ENCODE data around the gene CALU. TPM values are rescaled to one million over a fixed set of nuclear protein-coding genes. Genes with fewer than 3 reads are reported as not detected.

The CALU gene
- total RNA-seq, 8 experiments from 2014 or later: 66.8 to 449 (median 126) TPM

DNA sequence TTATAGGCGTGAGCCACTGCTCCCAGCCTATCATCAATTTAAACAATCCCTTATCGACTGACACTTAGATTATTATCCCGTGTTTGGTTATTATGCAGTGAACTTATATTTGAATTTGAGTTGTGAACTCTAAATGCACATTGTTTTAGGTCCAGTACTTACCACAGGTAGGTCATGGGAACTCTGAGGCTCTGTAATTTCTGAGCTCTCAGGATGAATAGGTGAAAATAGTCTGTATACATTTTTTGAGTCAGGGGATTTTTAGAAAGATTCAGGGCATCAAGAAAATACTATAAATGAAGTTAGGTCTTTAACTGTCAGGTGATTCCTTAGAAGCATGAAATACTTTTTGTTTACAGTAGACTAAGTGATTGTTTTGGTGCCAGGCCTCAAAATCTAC lies 61.4 kb downstream of the CALU start:
- in situ Hi-C loops (cut with MboI; ENCODE audit: low pct_unique_long_range_greater_than_20kb in 2 of 9, low sequenced_read_pairs in 9 of 9, unreplicated experiment in 9 of 9): no loop called here
- Histone ChIP-seq H3K4me1 (replicated peaks in 1 of 2) (peaks cover 4 to 6% of the 10 kb centered on the region in 2 donors), H3K27ac (no peak overlapping the region), H3K4me3 (no peak overlapping the region)
- 67 to 100% (median 94%) methylated on average over 1 to 3 of the region's 3 CpGs; no CpG with 5 or more reads in 5 of the 10 experiments for WGBS, 10 experiments
- ATAC-seq (replicated peaks in 6 of 8): no peak

GRCh38 chr7:128801003-128801402 lies 61.8 kb downstream of the CALU start:
- Histone ChIP-seq H3K4me1 (replicated peaks in 1 of 2) (peaks cover 4 to 6% of the 10 kb centered on the region in 2 donors), H3K4me3 (no peak overlapping the region), H3K27ac (no peak overlapping the region)
- WGBS, 10 experiments: 75 to 97% (median 90%) methylated on average over 1 to 9 of the region's 9 CpGs; no CpG with 5 or more reads in 1 of the 10 experiments
- ATAC-seq (replicated peaks in 6 of 8): no peak
- in situ Hi-C loops (cut with MboI; ENCODE audit: low pct_unique_long_range_greater_than_20kb in 2 of 9, low sequenced_read_pairs in 9 of 9, unreplicated experiment in 9 of 9): no loop called here

- peak in 3 of 8 experiments; percentile 53 to 93 (median 57) for ATAC-seq (replicated peaks in 6 of 8)
- 30 to 100% (median 58%) methylated on average over 1 to 2 of the region's 2 CpGs; no CpG with 5 or more reads in 4 of the 10 experiments for WGBS, 10 experiments
- no peak overlapping the region for H3K27ac ChIP-seq
Observed at GRCh38 chr7:128801667-128802418, 62.7 kb downstream of the CALU start.

GRCh38 chr7:128804484-128804883 lies 65.3 kb downstream of the CALU start:
- Histone ChIP-seq H3K4me3 (no peak overlapping the region), H3K4me1 (replicated peaks in 1 of 2) (peaks cover 4 to 6% of the 10 kb centered on the region in 2 donors), H3K27ac (no peak overlapping the region)
- ATAC-seq (replicated peaks in 6 of 8): no peak
- in situ Hi-C loops (cut with MboI; ENCODE audit: low pct_unique_long_range_greater_than_20kb in 2 of 9, low sequenced_read_pairs in 9 of 9, unreplicated experiment in 9 of 9): no loop called here
- 20 to 100% (median 61%) methylated on average over 1 to 3 of the region's 6 CpGs; no CpG with 5 or more reads in 3 of the 10 experiments for WGBS, 10 experiments

More at GRCh38 chr7:128801667-128802418, 62.7 kb downstream of the CALU start:
- in situ Hi-C loops (cut with MboI; ENCODE audit: low pct_unique_long_range_greater_than_20kb in 2 of 9, low sequenced_read_pairs in 9 of 9, unreplicated experiment in 9 of 9): no loop called here
- peaks cover 4 to 6% of the 10 kb centered on the region in 2 donors for H3K4me1 ChIP-seq (replicated peaks in 1 of 2)
- H3K4me3 ChIP-seq: no peak overlapping the region

GRCh38 chr7:128805225-128805624 lies 66.1 kb downstream of the CALU start:
- in situ Hi-C loops (cut with MboI; ENCODE audit: low pct_unique_long_range_greater_than_20kb in 2 of 9, low sequenced_read_pairs in 9 of 9, unreplicated experiment in 9 of 9): no loop called here
- 80 to 100% (median 96%) methylated on average over 1 to 5 of the region's 5 CpGs; no CpG with 5 or more reads in 3 of the 10 experiments for WGBS, 10 experiments
- Histone ChIP-seq H3K4me3 (no peak overlapping the region), H3K27ac (no peak overlapping the region), H3K4me1 (replicated peaks in 1 of 2) (peaks cover 4 to 6% of the 10 kb centered on the region in 2 donors)
- ATAC-seq (replicated peaks in 6 of 8): no peak

DNA sequence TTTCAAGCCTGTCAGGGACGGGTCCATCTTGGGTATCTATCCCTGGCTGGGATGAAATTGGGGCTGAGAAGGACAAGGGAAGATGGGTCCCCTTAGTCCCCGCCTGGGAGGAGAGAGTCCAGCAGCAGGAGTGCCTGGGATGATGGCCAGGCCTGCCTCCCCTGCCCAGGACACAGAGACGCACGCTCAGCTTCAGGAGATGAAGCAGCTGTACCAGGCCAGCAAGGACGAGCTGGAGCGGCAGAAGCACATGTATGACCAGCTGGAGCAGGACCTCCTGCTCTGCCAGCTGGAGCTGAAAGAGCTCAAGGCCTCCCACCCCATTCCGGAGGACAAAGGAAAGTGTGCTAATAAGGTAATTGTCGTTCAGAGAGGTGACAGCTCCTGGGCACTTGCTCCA lies 68.0 kb downstream of the CALU start:
- WGBS, 10 experiments: 40 to 100% (median 85%) methylated on average over 1 to 6 of the region's 8 CpGs; no CpG with 5 or more reads in 2 of the 10 experiments
- H3K27ac ChIP-seq: no peak overlapping the region
- in situ Hi-C loops (cut with MboI; ENCODE audit: low pct_unique_long_range_greater_than_20kb in 2 of 9, low sequenced_read_pairs in 9 of 9, unreplicated experiment in 9 of 9): no loop called here
- no peak overlapping the region for H3K4me3 ChIP-seq
- ATAC-seq (replicated peaks in 6 of 8): no peak
- H3K4me1 ChIP-seq (replicated peaks in 1 of 2): no peaks in the 10 kb centered on the region

DNA sequence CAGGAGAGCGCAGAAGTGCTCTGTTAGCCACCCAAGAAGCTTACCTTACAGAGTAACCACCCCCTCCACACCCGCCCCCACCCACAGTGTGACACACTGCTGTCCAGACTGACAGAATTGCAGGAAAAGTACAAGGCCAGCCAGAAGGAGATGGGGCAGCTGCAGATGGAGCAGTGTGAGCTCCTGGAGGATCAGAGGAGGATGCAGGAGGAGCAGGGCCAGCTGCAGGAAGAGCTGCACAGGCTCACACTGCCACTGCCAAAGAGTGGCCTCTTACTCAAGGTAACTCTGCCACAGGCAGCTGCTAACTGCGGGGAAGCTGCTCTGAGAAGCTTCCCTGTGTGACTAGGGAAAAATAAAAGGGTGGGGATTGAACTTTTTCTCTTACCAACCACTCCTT lies 70.2 kb downstream of the CALU start:
- WGBS, 10 experiments: 50 to 100% (median 89%) methylated on average over 1 of the region's 3 CpGs; no CpG with 5 or more reads in 5 of the 10 experiments
- Histone ChIP-seq H3K4me1 (replicated peaks in 1 of 2) (no peaks in the 10 kb centered on the region), H3K27ac (no peak overlapping the region), H3K4me3 (no peak overlapping the region)
- peak in 1 of 8 experiments; percentile 28 for ATAC-seq (replicated peaks in 6 of 8)
- in situ Hi-C loops (cut with MboI; ENCODE audit: low pct_unique_long_range_greater_than_20kb in 2 of 9, low sequenced_read_pairs in 9 of 9, unreplicated experiment in 9 of 9): no loop called here

- no peak overlapping the region for H3K27ac ChIP-seq
- H3K4me3 ChIP-seq: no peak overlapping the region
- ATAC-seq (replicated peaks in 6 of 8): no peak
- H3K4me1 ChIP-seq (replicated peaks in 1 of 2): no peaks in the 10 kb centered on the region
- in situ Hi-C loops (cut with MboI; ENCODE audit: low pct_unique_long_range_greater_than_20kb in 2 of 9, low sequenced_read_pairs in 9 of 9, unreplicated experiment in 9 of 9): no loop called here
- 20 to 100% (median 44%) methylated on average over 1 to 2 of the region's 2 CpGs; no CpG with 5 or more reads in 6 of the 10 experiments for WGBS, 10 experiments
Observed at GRCh38 chr7:128810473-128810872, 71.3 kb downstream of the CALU start.

GRCh38 chr7:128810997-128811396 lies 71.8 kb downstream of the CALU start:
- Histone ChIP-seq H3K27ac (no peak overlapping the region), H3K4me1 (replicated peaks in 1 of 2) (no peaks in the 10 kb centered on the region), H3K4me3 (no peak overlapping the region)
- in situ Hi-C loops (cut with MboI; ENCODE audit: low pct_unique_long_range_greater_than_20kb in 2 of 9, low sequenced_read_pairs in 9 of 9, unreplicated experiment in 9 of 9): no loop called here
- ATAC-seq (replicated peaks in 6 of 8): no peak
- 75 to 100% (median 93%) methylated on average over 2 to 3 of the region's 3 CpGs; no CpG with 5 or more reads in 6 of the 10 experiments for WGBS, 10 experiments

GRCh38 chr7:128811631-128812430 lies 72.7 kb downstream of the CALU start:
- whole genome bisulfite sequencing, 10 experiments: 60 to 96% (median 84%) methylated on average over 1 to 6 of the region's 11 CpGs; no CpG with 5 or more reads in 4 of the 10 experiments
- in situ Hi-C loops (cut with MboI; ENCODE audit: low pct_unique_long_range_greater_than_20kb in 2 of 9, low sequenced_read_pairs in 9 of 9, unreplicated experiment in 9 of 9): no loop called here
- Histone ChIP-seq H3K4me3 (no peak overlapping the region), H3K4me1 (replicated peaks in 1 of 2) (no peaks in the 10 kb centered on the region), H3K27ac (no peak overlapping the region)
- peak in 5 of 8 experiments; percentile 15 to 47 (median 35) for ATAC-seq (replicated peaks in 6 of 8)

GRCh38 chr7:128812514-128813168 lies 73.5 kb downstream of the CALU start:
- ATAC-seq (replicated peaks in 6 of 8): peak in 1 of 8 experiments; percentile 16
- WGBS, 10 experiments: 40 to 93% (median 60%) methylated on average over 1 to 6 of the region's 11 CpGs; no CpG with 5 or more reads in 1 of the 10 experiments
- in situ Hi-C loops (cut with MboI; ENCODE audit: low pct_unique_long_range_greater_than_20kb in 2 of 9, low sequenced_read_pairs in 9 of 9, unreplicated experiment in 9 of 9): no loop called here
- Histone ChIP-seq H3K4me1 (replicated peaks in 1 of 2) (no peaks in the 10 kb centered on the region), H3K4me3 (no peak overlapping the region), H3K27ac (no peak overlapping the region)

DNA sequence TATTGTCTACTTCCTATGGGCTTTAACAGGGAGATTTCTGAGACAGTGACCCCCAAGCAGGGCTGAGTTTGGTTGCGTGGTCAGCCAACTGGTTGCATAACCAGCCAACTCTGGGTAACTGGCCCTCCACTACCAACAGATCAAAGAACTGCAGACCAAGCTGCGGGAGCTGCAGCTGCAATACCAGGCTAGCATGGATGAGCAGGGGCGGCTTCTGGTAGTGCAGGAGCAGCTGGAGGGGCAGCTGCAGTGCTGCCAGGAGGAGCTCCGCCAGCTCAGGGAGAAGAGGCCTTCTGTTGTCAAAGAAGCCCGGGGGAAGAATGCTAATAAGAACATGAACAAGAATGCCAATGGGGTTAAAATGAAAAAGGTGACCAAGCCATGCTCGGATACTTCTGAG lies 75.3 kb downstream of the CALU start:
- no peaks in the 10 kb centered on the region for H3K4me1 ChIP-seq (replicated peaks in 1 of 2)
- H3K27ac ChIP-seq: no peak overlapping the region
- no peak overlapping the region for H3K4me3 ChIP-seq
- WGBS, 10 experiments: 50 to 92% (median 89%) methylated on average over 2 to 6 of the region's 6 CpGs; no CpG with 5 or more reads in 4 of the 10 experiments
- in situ Hi-C loops (cut with MboI; ENCODE audit: low pct_unique_long_range_greater_than_20kb in 2 of 9, low sequenced_read_pairs in 9 of 9, unreplicated experiment in 9 of 9): no loop called here
- ATAC-seq (replicated peaks in 6 of 8): peak in 2 of 8 experiments; percentile 36 to 59
